ENCODE measurements around the gene ZNF217. TPM values are rescaled to one million over a fixed set of nuclear protein-coding genes. Genes with fewer than 3 reads are reported as not detected.

ZNF217 gene
- total and polyA plus RNA-seq, 2 of the 8 experiments (the other 6 are each of a cell fraction or from before 2014, with no cell fraction given) = 15.3 to 87.9 TPM

DNA sequence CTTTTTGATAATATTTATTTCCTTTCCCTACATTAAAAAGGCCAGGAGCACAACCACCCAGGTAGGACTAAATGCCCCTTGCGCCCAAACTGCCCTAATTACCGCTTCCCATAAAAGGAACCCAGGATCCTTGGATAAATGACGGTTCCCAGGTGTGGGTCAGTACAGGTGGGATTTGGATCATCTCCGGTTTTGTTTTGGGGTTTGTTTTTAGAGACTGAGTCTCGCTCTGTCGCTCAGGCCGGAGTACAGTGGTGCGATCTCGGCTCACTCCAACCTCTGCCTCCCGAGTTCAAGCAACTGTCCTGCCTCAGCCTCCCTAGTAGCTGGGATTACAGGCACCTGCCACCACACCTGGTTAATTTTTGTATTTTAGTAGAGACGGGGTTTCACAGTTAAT is 28.4 kb downstream of the ZNF217 start:
- Histone ChIP-seq H3K18ac (ENCODE audit: extremely low read depth, low read length) (no peak overlapping the region), H3K4me2 (ENCODE audit: insufficient read depth in 1 of 2, low read depth in 2 of 2, low read length in 2 of 2) (no peak overlapping the region), H3K14ac (ENCODE audit: insufficient read length) (no peak overlapping the region), H2BK15ac (ENCODE audit: low read length) (no peak overlapping the region), H3K27me3 (replicated peaks in 1 of 4; ENCODE audit: control insufficient read depth in 3 of 4, extremely low read depth in 1 of 4, insufficient read depth in 3 of 4, low read length in 3 of 4) (no peaks in the 10 kb centered on the region), H4K20me1 (replicated peaks in 1 of 2; ENCODE audit: control insufficient read depth in 1 of 2, insufficient read depth in 2 of 2, low read length in 2 of 2) (peaks cover 0 to 2% of the 10 kb centered on the region in 2 experiments), H3K9ac (replicated peaks in 1 of 4; ENCODE audit: extremely low read depth in 1 of 4, low read depth in 3 of 4, low read length in 3 of 4) (no peak overlapping the region), H3K23me2 (ENCODE audit: low read depth, low read length) (no peaks in the 10 kb centered on the region), H4K5ac (ENCODE audit: insufficient read length, low read depth, low read length) (no peak overlapping the region), H3K9me3 (ENCODE audit: insufficient read depth in 2 of 2, low read depth in 1 of 2, low read length in 1 of 2) (no peaks in the 10 kb centered on the region), H3K4me1 (replicated peaks in 1 of 4; ENCODE audit: control insufficient read depth in 3 of 4, insufficient read depth in 4 of 4, low read length in 3 of 4) (peaks cover 0 to 4% (median 0%) of the 10 kb centered on the region in 4 experiments; a peak in 1 of 7 replicates), H2BK5ac (ENCODE audit: low read depth, low read length) (no peak overlapping the region), H3K27ac (ENCODE audit: low read depth, low read length) (no peak overlapping the region), H3K79me2 (ENCODE audit: control insufficient read depth in 1 of 2, insufficient read depth in 2 of 2, low read length in 2 of 2) (peaks cover 0 to 21% of the 10 kb centered on the region in 2 experiments; a peak in 2 of 4 replicates), H4K8ac (ENCODE audit: extremely low read depth, insufficient read depth, low read length) (no peak overlapping the region), H2AK5ac (ENCODE audit: low read depth, low read length) (no peak overlapping the region), H3K23ac (ENCODE audit: insufficient read length) (no peak overlapping the region), H3K79me1 (ENCODE audit: low read depth, low read length) (no peaks in the 10 kb centered on the region), H2BK120ac (replicated peaks; ENCODE audit: low read depth, low read length) (no peak overlapping the region), H3K4ac (replicated peaks; ENCODE audit: insufficient read length, low read depth, low read length) (no peak overlapping the region), H3K4me3 (ENCODE audit: extremely low read depth in 1 of 4, insufficient read depth in 2 of 4, low read depth in 3 of 4, low read length in 4 of 4) (no peak overlapping the region), H3K36me3 (ENCODE audit: control insufficient read depth in 2 of 4, insufficient read depth in 4 of 4, low read length in 3 of 4) (peaks cover 14 to 57% (median 25%) of the 10 kb centered on the region in 4 experiments), H2BK20ac (ENCODE audit: low read length) (no peak overlapping the region), H2AFZ (ENCODE audit: low read length) (no peak overlapping the region), H4K91ac (replicated peaks; ENCODE audit: insufficient read length, low read length) (no peak overlapping the region), H3K56ac (replicated peaks; ENCODE audit: insufficient read length, low read depth, low read length) (no peak overlapping the region), H2BK12ac (ENCODE audit: low read depth, low read length) (no peak overlapping the region)
- ChIA-PET POLR2A (ENCODE audit: partially characterized antibody) (interaction anchor here (1.0 to 1.6 kb wide), 2 partner anchors 294 to 374 kb away, joined by 3 read pairs; no protein-coding TSS in a partner anchor), CTCF (ENCODE audit: partially characterized antibody) (interaction anchor here (0.8 kb wide), 1 partner anchor 106 kb away, joined by 4 read pairs; no protein-coding TSS in a partner anchor)
- no peak for TF ChIP-seq SAP30 (IDR thresholded peaks at IDR 0.05; ENCODE audit: insufficient read depth, insufficient replicate concordance, low read length)
- no peak for TF ChIP-seq FOSL1 (IDR thresholded peaks at IDR 0.05; ENCODE audit: insufficient read depth, low read depth, low read length)
- TF ChIP-seq HDAC2 (IDR thresholded peaks at IDR 0.05; ENCODE audit: borderline replicate concordance in 1 of 2, low read depth in 2 of 2, low read length in 2 of 2) = no peak
- TF ChIP-seq CTBP2 (IDR thresholded peaks at IDR 0.05; ENCODE audit: borderline replicate concordance, insufficient read depth, insufficient read length, low read length) = no peak
- no peak for TF ChIP-seq HDAC6 (IDR thresholded peaks at IDR 0.05; ENCODE audit: low read depth, low read length)
- no peak for TF ChIP-seq YY1 (IDR thresholded peaks at IDR 0.05; ENCODE audit: low read depth, low read length)
- no peak for TF ChIP-seq RXRA (IDR thresholded peaks at IDR 0.05; ENCODE audit: insufficient read depth, low read depth, low read length)
- no peak for TF ChIP-seq JUND (IDR thresholded peaks at IDR 0.05; ENCODE audit: low read length)
- FAIRE-seq (no peak), DNase-seq (ENCODE audit: low read depth in 1 of 2, low spot score in 2 of 2) (no peak)
- WGBS, 2 experiments (ENCODE audit: extremely low coverage in 1 of 2, insufficient coverage in 1 of 2, insufficient read length in 1 of 2, insufficient replicate concordance in 2 of 2, low coverage in 1 of 2, low lambda C conversion rate in 2 of 2, missing lambda C conversion rate in 1 of 2) = 85% methylated on average over 11 of the region's 11 CpGs; no CpG with 5 or more reads in 1 of the 2 experiments

All from H1 (cell line).